Mesenchymal stem cell (in vitro differentiated cells and primary cell): ENCODE data around the gene NATD1.

Source experiments
- DNase-seq: peaks from one replicate; pipeline ENCODE4 v3.0.0-alpha.2; 2013
- H2AFZ ChIP-seq: one replicate; pipeline ENCODE4 v1.6.1; 2013; ENCODE audit warnings: low read depth, mild to moderate bottlenecking, control low read depth, inconsistent platforms, low read length, moderate library complexity
- H2AK5ac ChIP-seq: 2 replicates; pipeline ENCODE4 v1.6.1; 2013; ENCODE audit warnings: low read length, moderate library complexity, mild to moderate bottlenecking, inconsistent platforms; ENCODE audit not compliant: severe bottlenecking
- H2BK120ac ChIP-seq: one replicate; pipeline ENCODE4 v1.6.1; 2013; ENCODE audit warnings: low read depth, mild to moderate bottlenecking, inconsistent platforms, low read length, moderate library complexity
- H2BK12ac ChIP-seq, 2 experiments: one replicate each; pipeline ENCODE4 v1.6.1; 2013; ENCODE audit warnings: inconsistent platforms in 2 of 2, low read length in 2 of 2, mild to moderate bottlenecking in 2 of 2, moderate library complexity in 2 of 2, control low read depth in 1 of 2
- H2BK15ac ChIP-seq: one replicate; pipeline ENCODE4 v1.6.1; 2013; ENCODE audit warnings: mild to moderate bottlenecking, low read depth, inconsistent platforms; ENCODE audit not compliant: poor library complexity, severe bottlenecking
- H2BK5ac ChIP-seq: 2 replicates; pipeline ENCODE4 v1.6.1; 2013; ENCODE audit warnings: low read depth, mild to moderate bottlenecking, low read length, control low read depth, inconsistent platforms; ENCODE audit not compliant: poor library complexity, severe bottlenecking
- H3K14ac ChIP-seq, 2 experiments: one replicate each; pipeline ENCODE4 v1.6.1; 2013; ENCODE audit warnings: inconsistent platforms in 2 of 2, low read length in 2 of 2, control low read depth in 1 of 2, mild to moderate bottlenecking in 1 of 2, moderate library complexity in 1 of 2
- H3K18ac ChIP-seq, 2 experiments: one replicate each; pipeline ENCODE4 v1.6.1; 2013; ENCODE audit warnings: inconsistent platforms in 2 of 2, low read length in 2 of 2, control low read depth in 1 of 2, low read depth in 1 of 2, mild to moderate bottlenecking in 1 of 2
- H3K23ac ChIP-seq, 2 experiments: one replicate each; pipeline ENCODE4 v1.6.1; 2013; ENCODE audit warnings: inconsistent platforms in 2 of 2, low read length in 2 of 2, mild to moderate bottlenecking in 2 of 2, moderate library complexity in 2 of 2, control low read depth in 1 of 2
- H3K27ac ChIP-seq: 2 replicates; pipeline ENCODE4 v1.5.1; 2013; ENCODE audit warnings: mild to moderate bottlenecking, moderate library complexity, low read length, control low read depth, inconsistent platforms; ENCODE audit not compliant: poor library complexity, severe bottlenecking
- H3K27me3 ChIP-seq, 2 experiments: 2 replicates each; pipeline versions ENCODE4 v1.6.1 to v1.7.0; 2013; ENCODE audit warnings: low read length in 2 of 2, mild to moderate bottlenecking in 2 of 2, moderate library complexity in 2 of 2, control low read depth in 1 of 2, inconsistent platforms in 1 of 2; ENCODE audit not compliant: control insufficient read depth in 1 of 2, insufficient read depth in 1 of 2
- H3K36me3 ChIP-seq, 2 experiments: 2 replicates each; pipeline versions ENCODE4 v1.6.1 to v1.7.0; 2013; ENCODE audit warnings: low read length in 2 of 2, control low read depth in 1 of 2, inconsistent platforms in 1 of 2, low read depth in 1 of 2, mild to moderate bottlenecking in 1 of 2; ENCODE audit not compliant: insufficient read depth in 2 of 2, control insufficient read depth in 1 of 2
- H3K4ac ChIP-seq, 2 experiments: one replicate each; pipeline ENCODE4 v1.6.1; 2013; ENCODE audit warnings: inconsistent platforms in 2 of 2, low read length in 2 of 2, mild to moderate bottlenecking in 2 of 2, moderate library complexity in 2 of 2, control low read depth in 1 of 2, low read depth in 1 of 2
- H3K4me1 ChIP-seq: 2 replicates; pipeline ENCODE4 v1.6.1; 2013; ENCODE audit warnings: low read depth, low read length, control low read depth; ENCODE audit not compliant: control insufficient read depth, insufficient read depth
- H3K4me2 ChIP-seq: 2 replicates; pipeline ENCODE4 v1.6.1; 2013; ENCODE audit warnings: low read length, mild to moderate bottlenecking, inconsistent platforms; ENCODE audit not compliant: poor library complexity, severe bottlenecking
- H3K4me3 ChIP-seq, 2 experiments: 2 replicates each; pipeline versions ENCODE4 v1.5.1 to v1.7.0; 2013; ENCODE audit warnings: low read length in 2 of 2, mild to moderate bottlenecking in 2 of 2, control low read depth in 1 of 2, low read depth in 1 of 2; ENCODE audit not compliant: insufficient read depth in 1 of 2
- H3K79me1 ChIP-seq: replicated peaks from 2 replicates; pipeline ENCODE4 v1.6.1; 2013; ENCODE audit warnings: mild to moderate bottlenecking, control low read depth, low read length, inconsistent platforms; ENCODE audit not compliant: poor library complexity, severe bottlenecking
- H3K9ac ChIP-seq: 2 replicates; pipeline ENCODE4 v1.7.0; 2013; ENCODE audit warnings: mild to moderate bottlenecking, low read length, moderate library complexity
- H3K9me3 ChIP-seq: 2 replicates; pipeline ENCODE4 v1.7.0; 2013; ENCODE audit warnings: mild to moderate bottlenecking, low read length; ENCODE audit not compliant: control insufficient read depth
- H4K8ac ChIP-seq: one replicate; pipeline ENCODE4 v1.6.1; 2013; ENCODE audit warnings: inconsistent platforms, mild to moderate bottlenecking, low read length, moderate library complexity
- H4K91ac ChIP-seq: one replicate; pipeline ENCODE4 v1.6.1; 2013; ENCODE audit warnings: mild to moderate bottlenecking, low read length, inconsistent platforms
- WGBS: methylation state at CpG from one replicate; pipeline ENCODE4 v1.1.7; 2013; ENCODE audit warnings: mixed read lengths; 5-methylcytosine and 5-hydroxymethylcytosine counted together

The NATD1 gene

DNA sequence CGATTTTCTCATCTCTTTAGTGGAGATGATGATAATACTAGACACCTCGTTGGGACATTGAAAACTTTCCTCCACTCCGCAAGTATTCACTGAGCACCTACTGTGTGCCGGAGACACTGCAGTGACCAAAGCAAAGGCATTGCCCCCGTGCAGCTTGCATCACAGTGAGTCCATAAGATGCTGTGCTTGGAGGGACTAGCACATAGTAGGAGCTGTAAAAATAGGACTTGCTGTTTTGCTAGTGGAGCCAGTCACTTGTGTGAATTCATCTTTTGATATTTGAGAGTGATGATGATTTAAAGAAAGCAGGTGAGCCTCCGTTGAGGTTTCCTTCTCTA lies 26.0 kb upstream of the NATD1 start:
- no peak for DNase-seq
- Histone ChIP-seq H3K36me3 (no peaks in the 10 kb centered on the region), H2BK15ac (no peak overlapping the region), H3K27me3 (no peaks in the 10 kb centered on the region), H3K27ac (no peak overlapping the region), H3K4me1 (peaks cover 32% of the 10 kb centered on the region), H3K4ac (no peak overlapping the region), H3K4me3 (peak overlapping the region in 1 of 2 experiments; percentile 28), H4K91ac (no peak overlapping the region), H3K79me1 (no peaks in the 10 kb centered on the region), H2AFZ (no peak overlapping the region), H4K8ac (no peak overlapping the region), H3K4me2 (no peak overlapping the region), H2BK120ac (no peak overlapping the region), H3K18ac (no peak overlapping the region), H3K9ac (peak overlapping the region; percentile 59), H3K23ac (no peak overlapping the region), H3K14ac (no peak overlapping the region), H3K9me3 (no peaks in the 10 kb centered on the region), H2BK5ac (no peak overlapping the region), H2AK5ac (no peak overlapping the region), H2BK12ac (no peak overlapping the region)
- 81% methylated on average over 6 of the region's 6 CpGs for WGBS

DNA sequence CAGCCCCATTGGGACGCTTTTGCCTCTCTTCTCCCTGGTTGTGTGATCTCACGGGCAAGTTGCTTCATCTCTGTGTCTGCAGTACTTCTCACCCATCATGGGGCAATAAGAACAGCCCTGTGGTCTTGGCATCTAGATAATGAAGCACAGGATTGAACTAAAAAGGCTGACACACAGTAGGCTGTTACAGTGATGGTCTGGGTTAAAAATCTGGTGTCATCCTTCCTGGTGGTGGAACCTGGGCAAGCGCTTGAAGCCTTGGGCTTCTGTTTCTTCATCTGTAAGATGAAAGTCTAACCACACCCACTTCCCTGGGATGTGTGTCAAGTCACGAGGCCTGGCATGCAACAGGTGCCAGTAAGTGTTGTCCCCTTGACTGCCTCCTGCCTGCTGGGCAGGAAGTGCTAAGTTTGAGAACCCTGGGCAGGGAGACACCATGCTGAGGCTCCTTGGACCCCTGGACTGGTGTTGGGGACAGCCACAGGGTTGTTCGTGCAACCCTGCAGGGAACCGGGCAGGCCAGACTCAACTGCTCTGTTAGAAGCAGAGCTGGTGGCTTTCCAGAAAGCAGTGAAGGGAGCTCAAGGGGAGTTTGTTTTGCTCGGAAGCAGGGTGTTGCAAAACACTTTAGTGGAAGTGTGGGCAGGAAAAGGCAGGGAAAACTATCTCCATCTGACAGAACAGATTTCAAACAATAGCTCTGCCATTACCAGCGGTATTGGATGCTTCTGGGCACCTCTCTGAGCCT lies 25.4 kb upstream of the NATD1 start:
- H3K27ac ChIP-seq: no peak overlapping the region
- H3K14ac ChIP-seq: no peak overlapping the region
- H3K27me3 ChIP-seq: no peaks in the 10 kb centered on the region
- no peak overlapping the region for H2AK5ac ChIP-seq
- peak overlapping the region; percentile 59 for H3K9ac ChIP-seq
- no peak for DNase-seq
- no peak overlapping the region for H4K91ac ChIP-seq
- no peaks in the 10 kb centered on the region for H3K9me3 ChIP-seq
- 91% methylated on average over 7 of the region's 8 CpGs for WGBS
- no peak overlapping the region for H2AFZ ChIP-seq
- no peaks in the 10 kb centered on the region for H3K79me1 ChIP-seq
- no peaks in the 10 kb centered on the region for H3K36me3 ChIP-seq
- H2BK15ac ChIP-seq: no peak overlapping the region
- H2BK12ac ChIP-seq: no peak overlapping the region
- no peak overlapping the region for H3K4me2 ChIP-seq
- H2BK5ac ChIP-seq: no peak overlapping the region
- H3K23ac ChIP-seq: no peak overlapping the region
- no peak overlapping the region for H2BK120ac ChIP-seq
- H3K4me3 ChIP-seq: peak overlapping the region in 1 of 2 experiments; percentile 28
- H3K18ac ChIP-seq: no peak overlapping the region
- H3K4ac ChIP-seq: no peak overlapping the region
- H4K8ac ChIP-seq: no peak overlapping the region
- H3K4me1 ChIP-seq: peaks cover 27% of the 10 kb centered on the region

DNA sequence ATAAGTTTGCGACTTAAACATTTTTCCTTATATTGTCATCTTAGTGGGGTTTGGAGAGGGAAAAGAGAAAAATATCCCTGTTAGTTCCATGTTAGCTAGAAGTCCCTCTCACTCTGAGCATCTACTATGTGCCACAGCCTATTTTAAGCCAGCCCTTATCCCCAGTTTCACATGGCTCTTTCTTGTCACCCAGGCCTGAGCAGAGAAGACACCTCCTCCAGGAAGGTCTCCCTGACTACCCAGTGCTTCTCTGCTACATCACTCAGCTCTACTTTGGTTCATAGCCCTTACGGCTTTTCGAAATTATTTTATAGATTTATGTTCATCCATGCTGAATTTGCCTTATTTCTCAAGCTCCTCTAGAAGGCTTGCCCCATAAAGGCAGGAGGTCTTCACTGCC lies 24.1 kb upstream of the NATD1 start:
- H3K36me3 ChIP-seq: no peaks in the 10 kb centered on the region
- H2BK12ac ChIP-seq: no peak overlapping the region
- H3K9ac ChIP-seq: no peak overlapping the region
- no peak overlapping the region for H2BK120ac ChIP-seq
- no peaks in the 10 kb centered on the region for H3K9me3 ChIP-seq
- H3K79me1 ChIP-seq: no peaks in the 10 kb centered on the region
- no peak overlapping the region for H3K23ac ChIP-seq
- no peak overlapping the region for H4K8ac ChIP-seq
- peaks cover 16% of the 10 kb centered on the region for H3K4me1 ChIP-seq
- no peaks in the 10 kb centered on the region for H3K27me3 ChIP-seq
- no peak overlapping the region for H3K4me3 ChIP-seq
- H3K4me2 ChIP-seq: no peak overlapping the region
- no peak overlapping the region for H2BK15ac ChIP-seq
- no peak overlapping the region for H2AFZ ChIP-seq
- no peak for DNase-seq
- H3K27ac ChIP-seq: no peak overlapping the region
- H3K14ac ChIP-seq: no peak overlapping the region
- H2AK5ac ChIP-seq: no peak overlapping the region
- H4K91ac ChIP-seq: no peak overlapping the region
- no peak overlapping the region for H3K4ac ChIP-seq
- no peak overlapping the region for H3K18ac ChIP-seq
- no peak overlapping the region for H2BK5ac ChIP-seq
- WGBS: 97% methylated on average over 2 of the region's 3 CpGs

DNA sequence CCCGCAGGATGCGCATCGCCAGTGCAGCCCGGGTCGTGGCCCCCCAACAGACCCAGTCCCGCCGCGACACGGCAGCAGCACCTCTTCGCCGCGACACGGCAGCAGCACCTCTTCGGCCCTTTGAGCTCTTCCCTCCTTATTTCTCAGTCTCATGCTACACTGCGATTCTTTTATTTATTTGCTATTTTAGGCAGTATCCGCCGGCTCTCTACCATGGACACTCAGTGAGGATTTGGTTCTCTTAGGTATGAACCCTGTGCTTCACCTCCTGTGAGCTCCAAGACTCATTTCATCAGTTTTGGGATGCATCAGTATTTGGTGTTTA lies 23.0 kb upstream of the NATD1 start:
- no peak overlapping the region for H2BK5ac ChIP-seq
- WGBS: 23% methylated on average over 17 of the region's 17 CpGs
- H3K79me1 ChIP-seq: no peaks in the 10 kb centered on the region
- H3K23ac ChIP-seq: no peak overlapping the region
- peaks cover 10% of the 10 kb centered on the region for H3K4me1 ChIP-seq
- H3K4me3 ChIP-seq: peak overlapping the region; percentile 47 to 81
- H2AFZ ChIP-seq: peak overlapping the region; percentile 51
- H3K4ac ChIP-seq: no peak overlapping the region
- H4K8ac ChIP-seq: peak overlapping the region; percentile 66
- H2AK5ac ChIP-seq: no peak overlapping the region
- peak overlapping the region in 1 of 2 experiments; percentile 86 for H3K18ac ChIP-seq
- no peak overlapping the region for H2BK120ac ChIP-seq
- peak overlapping the region; percentile 97 for H3K4me2 ChIP-seq
- H3K9me3 ChIP-seq: no peaks in the 10 kb centered on the region
- H2BK12ac ChIP-seq: peak overlapping the region in 1 of 2 experiments; percentile 56
- peak overlapping the region; percentile 81 for H3K9ac ChIP-seq
- H3K27ac ChIP-seq: no peak overlapping the region
- no peaks in the 10 kb centered on the region for H3K36me3 ChIP-seq
- no peak overlapping the region for H2BK15ac ChIP-seq
- no peak overlapping the region for H4K91ac ChIP-seq
- peak overlapping the region in 1 of 2 experiments; percentile 88 for H3K14ac ChIP-seq
- no peaks in the 10 kb centered on the region for H3K27me3 ChIP-seq
- no peak for DNase-seq
